GM19193 (cell line): ENCODE data around the gene ATPAF2.

Experiments
- POLR2A ChIP-seq: IDR thresholded peaks from 4 replicates; pipeline ENCODE4 v1.6.1; 2011; ENCODE audit not compliant: insufficient read depth, insufficient read length; ENCODE audit errors: extremely low read depth

Gene ATPAF2

GRCh38 chr17:18045691-18046350, 6.9 kb upstream of the ATPAF2 start:
- no peak for TF ChIP-seq POLR2A

DNA sequence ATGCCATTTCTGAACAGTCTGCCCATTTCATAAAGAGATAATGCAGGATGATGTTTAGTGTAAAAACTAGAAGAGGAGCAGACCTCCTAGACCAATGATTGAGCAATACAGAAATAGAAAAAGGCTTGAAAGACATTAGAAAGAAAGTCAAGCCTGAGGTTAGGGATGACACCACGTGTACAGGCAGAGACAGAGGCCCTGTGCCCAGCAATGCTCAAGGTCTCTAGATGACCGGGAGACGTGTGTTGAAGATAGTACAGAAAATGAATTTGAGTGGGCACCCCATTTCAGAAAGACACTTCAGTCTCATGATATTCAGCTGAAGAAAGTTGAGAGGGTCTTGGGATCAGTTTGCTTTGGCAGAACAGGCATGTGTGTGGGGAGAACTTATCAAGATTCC, 5.6 kb upstream of the ATPAF2 start:
- no peak for TF ChIP-seq POLR2A

DNA sequence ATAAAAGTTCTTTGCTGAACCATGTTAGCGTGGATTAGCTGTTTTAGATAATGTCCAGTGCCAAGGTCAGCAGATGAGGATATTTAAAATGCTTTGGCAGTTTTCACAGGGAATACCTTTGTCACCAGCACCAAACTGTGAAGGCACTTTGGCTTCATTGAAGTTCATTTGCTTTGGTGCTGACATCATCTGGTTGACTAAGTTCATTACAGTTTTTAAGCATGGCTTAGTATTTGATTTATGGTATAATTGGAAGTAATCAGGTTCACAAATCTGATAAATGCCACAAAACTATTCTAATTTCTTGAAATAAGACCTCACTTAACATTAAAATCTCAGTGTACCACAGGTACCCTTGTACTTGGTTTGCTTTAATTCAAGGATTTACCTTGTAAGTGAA, 4.5 kb upstream of the ATPAF2 start:
- no peak for TF ChIP-seq POLR2A

- no peak for TF ChIP-seq POLR2A
These were observed 4.0 kb upstream of the ATPAF2 start for GRCh38 chr17:18042983-18043382.

GRCh38 chr17:18041776-18042175, 2.8 kb upstream of the ATPAF2 start:
- TF ChIP-seq POLR2A: no peak

DNA sequence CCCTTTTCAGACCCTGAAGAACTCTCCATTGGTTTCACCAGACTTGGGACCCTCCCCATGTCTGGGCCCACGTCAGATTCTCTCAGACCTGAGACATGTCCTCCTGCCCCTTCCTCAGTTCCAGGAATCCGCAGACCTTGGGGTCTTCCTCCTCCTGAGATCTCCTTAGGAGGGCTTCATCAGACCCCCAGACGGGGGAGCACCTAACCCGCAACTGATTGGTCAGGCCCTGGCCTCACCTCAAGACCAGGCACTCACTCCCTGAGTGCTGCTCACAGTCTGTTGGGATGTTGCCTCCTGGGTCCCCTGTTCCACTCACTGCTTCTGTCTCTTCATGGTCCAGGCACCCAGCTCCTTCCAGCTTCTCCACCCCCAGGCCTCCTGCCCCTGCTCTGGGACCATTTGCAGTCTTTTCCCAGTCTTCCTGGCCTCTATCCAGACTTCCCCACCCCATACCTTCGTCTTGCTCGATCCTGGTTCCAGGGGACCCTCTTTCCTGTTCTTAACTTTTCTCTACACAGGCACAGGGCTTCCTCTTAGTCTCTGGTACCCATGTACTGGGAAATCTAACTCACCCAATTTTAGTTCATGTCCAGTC, 1.4 kb upstream of the ATPAF2 start:
- TF ChIP-seq POLR2A: no peak

- TF ChIP-seq POLR2A: no peak
These were observed 730 bp upstream of the ATPAF2 start for GRCh38 chr17:18039535-18040260.

DNA sequence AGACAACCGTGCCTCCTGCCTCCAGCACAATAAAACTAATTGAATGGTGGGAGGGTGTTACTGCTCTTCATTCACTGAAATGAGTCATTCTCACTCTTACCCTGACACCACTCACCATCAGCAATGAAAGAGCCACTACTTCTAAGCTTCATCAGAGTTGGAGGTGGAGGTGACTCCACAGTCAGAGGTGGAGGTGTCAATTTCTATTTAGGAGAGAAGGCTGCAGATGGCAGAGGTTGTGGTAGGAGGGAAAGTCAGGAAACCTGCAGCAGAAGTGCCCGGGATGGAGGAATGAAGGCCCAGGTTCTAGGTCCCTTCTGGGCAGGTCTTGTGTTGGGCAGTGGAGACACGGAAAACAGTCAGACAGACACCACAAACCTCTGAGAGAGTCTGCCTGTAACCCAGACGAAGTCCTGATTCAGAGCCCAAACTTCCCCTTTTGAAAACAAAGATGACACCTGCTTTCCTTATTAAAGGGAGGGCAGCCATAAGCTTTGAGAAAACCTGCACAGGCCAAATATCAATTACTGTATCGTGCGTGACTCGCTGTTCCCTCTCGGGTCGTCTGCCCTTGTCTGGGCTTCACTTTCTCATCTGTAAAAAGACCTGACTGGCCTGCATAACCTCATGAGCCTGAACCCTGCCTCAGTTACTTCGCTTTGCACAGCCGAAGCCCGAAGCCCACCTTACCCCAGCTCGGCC, 668 bp downstream of the ATPAF2 start:
- no peak for TF ChIP-seq POLR2A

DNA sequence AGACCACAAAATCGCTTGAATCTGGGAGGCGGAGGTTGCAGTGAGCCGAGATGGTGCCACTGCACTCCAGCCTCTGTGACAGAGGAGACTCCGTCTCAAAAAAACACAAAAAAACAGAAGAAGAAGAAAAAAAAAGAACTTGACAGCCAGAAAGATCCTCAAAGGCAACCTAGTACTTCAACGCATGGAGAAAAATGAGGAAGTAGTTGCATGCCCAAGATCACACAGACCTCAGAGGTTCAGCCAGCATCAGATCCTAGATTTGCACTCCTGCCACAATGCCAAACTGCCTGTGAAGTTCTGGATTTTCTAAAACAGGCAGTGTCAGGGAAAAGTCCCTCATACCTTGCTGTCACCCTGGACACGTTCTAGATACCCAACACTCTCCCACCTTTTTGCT, 1.5 kb downstream of the ATPAF2 start:
- no peak for TF ChIP-seq POLR2A

DNA sequence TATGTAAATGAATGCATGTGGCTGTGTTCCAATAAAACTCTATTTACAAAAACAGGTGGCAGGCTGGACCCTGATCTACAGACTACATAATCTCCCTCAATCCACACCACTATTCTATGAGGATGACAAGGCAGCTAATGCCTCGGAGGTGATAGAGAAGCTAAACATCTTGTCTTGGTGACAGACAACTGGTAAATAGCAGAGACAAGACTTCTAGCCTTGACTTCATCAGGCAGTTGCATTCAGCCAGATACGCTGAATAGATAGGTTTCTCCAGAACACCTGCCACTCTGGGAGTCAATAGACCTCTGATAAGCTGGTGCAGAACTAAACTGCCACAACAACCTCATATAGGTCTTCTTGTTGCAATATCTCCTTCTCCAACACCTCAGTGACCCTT, 3.3 kb downstream of the ATPAF2 start:
- TF ChIP-seq POLR2A: no peak

GRCh38 chr17:18033442-18034099, 5.4 kb downstream of the ATPAF2 start:
- no peak for TF ChIP-seq POLR2A

DNA sequence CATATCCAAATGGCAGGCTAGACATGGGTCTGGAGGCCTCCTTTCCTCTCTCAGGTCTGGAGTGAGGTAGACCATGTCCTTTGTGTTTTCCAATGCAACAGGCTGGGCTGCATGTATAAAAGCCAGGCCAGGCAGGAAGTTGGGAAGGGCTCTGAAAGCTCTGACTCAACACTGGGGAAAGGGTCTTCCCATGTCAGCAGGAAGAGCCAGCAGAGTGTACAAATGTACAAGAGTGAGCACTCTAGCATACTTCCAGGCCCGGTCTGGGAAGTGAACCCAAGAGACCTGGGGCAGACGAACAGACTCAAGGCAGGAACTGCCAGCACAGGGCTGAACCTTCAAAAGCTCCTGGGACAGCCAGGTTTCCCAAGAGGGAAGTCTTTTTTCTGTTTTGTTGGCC, 7.0 kb downstream of the ATPAF2 start:
- TF ChIP-seq POLR2A: no peak

GRCh38 chr17:18028952-18029540, 9.9 kb downstream of the ATPAF2 start:
- no peak for TF ChIP-seq POLR2A

DNA sequence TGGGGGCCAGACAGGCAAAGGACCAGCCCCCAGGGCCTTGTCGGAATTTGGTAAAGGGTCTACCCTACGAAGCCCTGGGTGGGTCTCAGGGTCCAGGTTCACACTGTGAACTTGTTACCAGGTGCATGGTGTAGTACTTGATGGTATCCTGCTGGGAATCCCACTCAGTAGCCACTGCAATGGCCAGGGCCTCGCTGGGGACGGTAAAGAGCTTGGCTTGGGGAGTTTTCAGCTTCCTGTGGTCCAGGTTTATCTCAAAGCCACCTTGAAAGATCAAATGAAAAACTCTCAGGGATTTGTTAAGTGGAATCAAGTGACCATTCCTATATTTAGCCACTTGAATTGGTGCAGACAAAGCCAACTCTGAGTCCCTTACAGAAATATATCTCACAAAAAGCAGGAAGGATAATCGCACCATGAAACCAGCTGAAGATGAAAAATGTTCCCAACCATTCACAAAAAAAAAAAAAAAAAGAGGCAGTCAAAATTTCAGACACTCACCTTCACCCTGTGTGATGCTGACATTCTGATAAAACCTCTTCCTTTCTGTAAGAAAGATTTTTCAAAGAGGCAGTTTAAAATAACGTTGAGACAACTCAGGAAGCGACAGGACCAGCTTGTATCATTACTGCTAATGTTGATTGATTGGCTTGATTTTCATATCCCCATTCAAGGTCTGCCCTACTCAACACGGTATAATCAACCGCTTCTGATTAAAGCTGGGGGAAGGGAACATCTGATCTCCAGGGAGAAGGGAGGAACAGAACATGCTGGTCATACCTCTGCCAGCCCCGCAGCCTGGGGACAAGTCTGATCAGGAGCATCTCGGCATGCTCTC, 10.6 kb downstream of the ATPAF2 start:
- no peak for TF ChIP-seq POLR2A
